Measurements from ENCODE around the gene KRT36. TPM values are rescaled to one million over a fixed set of nuclear protein-coding genes. Genes with fewer than 3 reads are reported as not detected.

Gene KRT36
- total RNA-seq, 4 donors from 2014 or later: not detected

GRCh38 chr17:41468346-41468745 lies 21.4 kb downstream of the KRT36 start:
- Histone ChIP-seq H3K4me3 (no peak overlapping the region), H3K4me1 (no peaks in the 10 kb centered on the region), H3K27ac (no peak overlapping the region), H3K9me3 (no peaks in the 10 kb centered on the region), H3K36me3 (no peaks in the 10 kb centered on the region), H3K27me3 (no peaks in the 10 kb centered on the region)
- intact Hi-C loops (cut with DNase I; ENCODE audit: low total_unique reads) (no loop called here), in situ Hi-C loops (cut with MboI; ENCODE audit: low pct_ligation_motif_present in 1 of 4, low pct_unique_long_range_greater_than_20kb in 1 of 4, low sequenced_read_pairs in 3 of 4) (no loop called here)
- no peak for TF ChIP-seq POLR2AphosphoS5 (IDR thresholded peaks at IDR 0.05)
- TF ChIP-seq CTCF (IDR thresholded peaks at IDR 0.05): no peak
- no peak for TF ChIP-seq POLR2A (IDR thresholded peaks at IDR 0.05)
- TF ChIP-seq EP300 (IDR thresholded peaks at IDR 0.05; ENCODE audit: low read depth): no peak
- no peak for DNase-seq

GRCh38 chr17:41467561-41467960 lies 22.1 kb downstream of the KRT36 start:
- no peaks in the 10 kb centered on the region for H3K36me3 ChIP-seq
- 53 to 70% methylated on average over 2 to 4 of the region's 4 CpGs for WGBS, 2 donors (ENCODE audit: low coverage in 1 of 2)
- intact Hi-C loops (cut with DNase I; ENCODE audit: low total_unique reads): no loop called here

GRCh38 chr17:41466988-41467387 lies 22.7 kb downstream of the KRT36 start, which contains the start of gene KRT32:
TSS of gene KRT32 (minus strand) at chr17:41467386. CDS start at chr17:41467325, 61 bp downstream.
- H3K36me3 ChIP-seq: no peaks in the 10 kb centered on the region
- intact Hi-C loops (cut with DNase I; ENCODE audit: low total_unique reads) (no loop called here), in situ Hi-C loops (cut with MboI; ENCODE audit: low pct_ligation_motif_present in 1 of 4, low pct_unique_long_range_greater_than_20kb in 1 of 4, low sequenced_read_pairs in 3 of 4) (no loop called here)
- no peaks in the 10 kb centered on the region for H3K9me3 ChIP-seq
- H3K27me3 ChIP-seq: no peaks in the 10 kb centered on the region
- no peak within 1 kb of the TSS for H3K4me3 ChIP-seq
- 87% methylated on average over 9 of the region's 14 CpGs; no CpG with 5 or more reads in 1 of the 2 donors for WGBS, 2 donors (ENCODE audit: low coverage in 1 of 2)
- H3K27ac ChIP-seq: no peak within 1 kb of the TSS
- no peak for TF ChIP-seq POLR2AphosphoS5 (IDR thresholded peaks at IDR 0.05)
- TF ChIP-seq CTCF (IDR thresholded peaks at IDR 0.05): no peak
- TF ChIP-seq EP300 (IDR thresholded peaks at IDR 0.05; ENCODE audit: low read depth): no peak
- TF ChIP-seq POLR2A (IDR thresholded peaks at IDR 0.05): no peak
- no peaks in the 10 kb centered on the region for H3K4me1 ChIP-seq
- DNase-seq: no peak

More at GRCh38 chr17:41467561-41467960, 22.1 kb downstream of the KRT36 start:
- in situ Hi-C loops (cut with MboI; ENCODE audit: low pct_ligation_motif_present in 1 of 4, low pct_unique_long_range_greater_than_20kb in 1 of 4, low sequenced_read_pairs in 3 of 4): no loop called here
- Histone ChIP-seq H3K4me3 (no peak overlapping the region), H3K27me3 (no peaks in the 10 kb centered on the region), H3K4me1 (no peaks in the 10 kb centered on the region), H3K27ac (no peak overlapping the region), H3K9me3 (no peaks in the 10 kb centered on the region)
- no peak for DNase-seq
- TF ChIP-seq CTCF (IDR thresholded peaks at IDR 0.05) (no peak), POLR2A (IDR thresholded peaks at IDR 0.05) (no peak)

GRCh38 chr17:41464682-41465081 lies 25.0 kb downstream of the KRT36 start:
- H3K36me3 ChIP-seq: no peaks in the 10 kb centered on the region
- in situ Hi-C loops (cut with MboI; ENCODE audit: low pct_ligation_motif_present in 1 of 4, low pct_unique_long_range_greater_than_20kb in 1 of 4, low sequenced_read_pairs in 3 of 4) (no loop called here), intact Hi-C loops (cut with DNase I; ENCODE audit: low total_unique reads) (no loop called here)
- H3K27me3 ChIP-seq: no peaks in the 10 kb centered on the region
- H3K4me3 ChIP-seq: no peak overlapping the region
- no peak for TF ChIP-seq CTCF (IDR thresholded peaks at IDR 0.05)
- TF ChIP-seq POLR2A (IDR thresholded peaks at IDR 0.05): no peak
- no peak for TF ChIP-seq POLR2AphosphoS5 (IDR thresholded peaks at IDR 0.05)
- TF ChIP-seq EP300 (IDR thresholded peaks at IDR 0.05; ENCODE audit: low read depth): no peak
- no peak overlapping the region for H3K27ac ChIP-seq
- no peaks in the 10 kb centered on the region for H3K4me1 ChIP-seq
- H3K9me3 ChIP-seq: no peaks in the 10 kb centered on the region
- DNase-seq: no peak
- WGBS, 2 donors (ENCODE audit: low coverage in 1 of 2): 49% methylated on average over 6 of the region's 6 CpGs; no CpG with 5 or more reads in 1 of the 2 donors

Measured in transverse colon (tissue), 4 donors.